Loucy (cell line): Measurements from ENCODE around the gene VMAC.
A peak's percentile ranks its signal among the peaks of the same experiment; 100 is the strongest.

Source experiments
- H2AFZ ChIP-seq: fragments of 200-600 bp; sonication (generic); 2 replicates; pipeline ENCODE4 v1.6.0; 2016; ENCODE audit warnings: antibody characterized with exemption, mild to moderate bottlenecking, low read length, moderate library complexity
- H3F3A ChIP-seq: fragments of 200-600 bp; 2 replicates; pipeline ENCODE4 v1.6.0; 2016; ENCODE audit warnings: antibody characterized with exemption, low read depth, mild to moderate bottlenecking
- H3K27me3 ChIP-seq: fragments of 200-600 bp; sonication (generic); 2 replicates; pipeline ENCODE4 v1.6.1; 2014; ENCODE audit warnings: low read length, mild to moderate bottlenecking; ENCODE audit not compliant: insufficient read depth, poor library complexity, severe bottlenecking
- H3K36me3 ChIP-seq: fragments of 200-600 bp; sonication (generic); 2 replicates; pipeline ENCODE4 v1.6.1; 2016; ENCODE audit warnings: low read length; ENCODE audit not compliant: insufficient read depth
- H3K4me1 ChIP-seq: fragments of 200-600 bp; sonication (generic); 2 replicates; pipeline ENCODE4 v1.5.1; 2014; ENCODE audit warnings: low read length, mild to moderate bottlenecking; ENCODE audit not compliant: insufficient read depth, poor library complexity, severe bottlenecking
- H3K4me2 ChIP-seq: fragments of 200-600 bp; sonication (generic); 2 replicates; pipeline ENCODE4 v1.6.0; 2014; ENCODE audit warnings: antibody characterized with exemption, low read length, low read depth, mild to moderate bottlenecking; ENCODE audit not compliant: poor library complexity, severe bottlenecking
- H3K4me3 ChIP-seq: fragments of 200-600 bp; sonication (generic); 2 replicates; pipeline ENCODE4 v1.5.1; 2014; ENCODE audit warnings: low read length, mild to moderate bottlenecking, mixed read lengths; ENCODE audit not compliant: poor library complexity, severe bottlenecking
- H3K79me2 ChIP-seq: fragments of 200-600 bp; sonication (generic); 2 replicates; pipeline ENCODE4 v1.6.1; 2014; ENCODE audit warnings: low read length; ENCODE audit not compliant: insufficient read depth
- H3K9ac ChIP-seq: fragments of 200-600 bp; sonication (generic); 2 replicates; pipeline ENCODE4 v1.6.0; 2014; ENCODE audit warnings: mild to moderate bottlenecking, low read depth, low read length, moderate library complexity; ENCODE audit not compliant: poor library complexity, severe bottlenecking
- H3K9me2 ChIP-seq: fragments of 200-600 bp; sonication (generic); replicated peaks from 2 replicates; pipeline ENCODE4 v1.6.1; 2016; ENCODE audit warnings: low read depth, low read length, mixed read lengths
- H3K9me3 ChIP-seq: fragments of 200-600 bp; sonication (generic); 2 replicates; pipeline ENCODE4 v1.6.1; 2014; ENCODE audit warnings: mild to moderate bottlenecking, antibody characterized with exemption, low read length, low read depth; ENCODE audit not compliant: insufficient read depth
- H4K20me1 ChIP-seq: fragments of 200-600 bp; sonication (generic); 2 replicates; pipeline ENCODE4 v1.6.0; 2014; ENCODE audit warnings: antibody characterized with exemption, low read length, mild to moderate bottlenecking; ENCODE audit not compliant: insufficient read depth, poor library complexity, severe bottlenecking
- EZH2phosphoT487 ChIP-seq: fragments of 200-600 bp; IDR thresholded peaks from 2 replicates; pipeline ENCODE4 v1.6.1; 2018; ENCODE audit warnings: antibody characterized with exemption, mild to moderate bottlenecking, moderate library complexity, borderline replicate concordance
- TF ChIP-seq, protein P1 (sequence below): fragments of 200-600 bp; sonication (generic); conservative IDR thresholded peaks from 2 replicates; pipeline ENCODE4 v1.5.1; 2014; ENCODE audit warnings: mild to moderate bottlenecking, antibody characterized with exemption, low read length

VMAC gene

GRCh38 chr19:5890099-5890498 is 14.6 kb upstream of the VMAC start:
- Histone ChIP-seq H3K4me1 (no peaks in the 10 kb centered on the region), H3K9ac (no peak overlapping the region), H3K9me3 (no peaks in the 10 kb centered on the region), H3K36me3 (peaks cover under 1% of the 10 kb centered on the region; the same call in 1 of the 2 replicates), H2AFZ (no peak overlapping the region), H3F3A (no peaks in the 10 kb centered on the region), H3K4me3 (no peak overlapping the region), H3K4me2 (no peak overlapping the region), H4K20me1 (no peaks in the 10 kb centered on the region), H3K27me3 (no peaks in the 10 kb centered on the region), H3K9me2 (no peaks in the 10 kb centered on the region), H3K79me2 (no peaks in the 10 kb centered on the region)
- TF ChIP-seq, protein P1, sequence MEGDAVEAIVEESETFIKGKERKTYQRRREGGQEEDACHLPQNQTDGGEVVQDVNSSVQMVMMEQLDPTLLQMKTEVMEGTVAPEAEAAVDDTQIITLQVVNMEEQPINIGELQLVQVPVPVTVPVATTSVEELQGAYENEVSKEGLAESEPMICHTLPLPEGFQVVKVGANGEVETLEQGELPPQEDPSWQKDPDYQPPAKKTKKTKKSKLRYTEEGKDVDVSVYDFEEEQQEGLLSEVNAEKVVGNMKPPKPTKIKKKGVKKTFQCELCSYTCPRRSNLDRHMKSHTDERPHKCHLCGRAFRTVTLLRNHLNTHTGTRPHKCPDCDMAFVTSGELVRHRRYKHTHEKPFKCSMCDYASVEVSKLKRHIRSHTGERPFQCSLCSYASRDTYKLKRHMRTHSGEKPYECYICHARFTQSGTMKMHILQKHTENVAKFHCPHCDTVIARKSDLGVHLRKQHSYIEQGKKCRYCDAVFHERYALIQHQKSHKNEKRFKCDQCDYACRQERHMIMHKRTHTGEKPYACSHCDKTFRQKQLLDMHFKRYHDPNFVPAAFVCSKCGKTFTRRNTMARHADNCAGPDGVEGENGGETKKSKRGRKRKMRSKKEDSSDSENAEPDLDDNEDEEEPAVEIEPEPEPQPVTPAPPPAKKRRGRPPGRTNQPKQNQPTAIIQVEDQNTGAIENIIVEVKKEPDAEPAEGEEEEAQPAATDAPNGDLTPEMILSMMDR, result no peak
- no peak for TF ChIP-seq EZH2phosphoT487

DNA sequence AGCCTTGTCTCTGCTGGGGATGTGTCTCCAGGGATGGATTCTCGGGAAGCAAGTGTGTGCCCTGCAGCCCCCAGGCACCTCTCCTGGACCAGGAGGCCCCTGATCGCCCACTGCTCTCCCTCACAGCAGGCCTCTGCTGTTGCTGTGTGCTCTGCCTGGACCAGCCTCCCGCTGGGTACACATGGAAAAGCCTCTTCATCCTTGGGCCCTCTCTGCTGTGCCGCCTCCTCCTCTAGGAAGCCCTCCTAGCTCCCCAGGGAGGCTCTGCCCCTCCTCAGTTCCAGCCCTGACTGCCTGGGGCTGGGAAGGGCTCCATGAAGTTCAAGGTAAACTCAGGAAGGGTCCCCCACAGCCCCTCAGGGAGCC is 13.1 kb upstream of the VMAC start:
- Histone ChIP-seq H3K9me2 (no peaks in the 10 kb centered on the region), H4K20me1 (no peaks in the 10 kb centered on the region), H3F3A (no peaks in the 10 kb centered on the region), H3K4me1 (no peaks in the 10 kb centered on the region), H3K4me2 (no peak overlapping the region), H3K27me3 (no peaks in the 10 kb centered on the region), H3K4me3 (no peak overlapping the region), H3K9ac (no peak overlapping the region), H2AFZ (no peak overlapping the region), H3K36me3 (peaks cover 13% of the 10 kb centered on the region; the same call in 1 of the 2 replicates), H3K79me2 (no peaks in the 10 kb centered on the region), H3K9me3 (no peaks in the 10 kb centered on the region)
- no peak for TF ChIP-seq EZH2phosphoT487
- TF ChIP-seq, protein P1, result no peak

DNA sequence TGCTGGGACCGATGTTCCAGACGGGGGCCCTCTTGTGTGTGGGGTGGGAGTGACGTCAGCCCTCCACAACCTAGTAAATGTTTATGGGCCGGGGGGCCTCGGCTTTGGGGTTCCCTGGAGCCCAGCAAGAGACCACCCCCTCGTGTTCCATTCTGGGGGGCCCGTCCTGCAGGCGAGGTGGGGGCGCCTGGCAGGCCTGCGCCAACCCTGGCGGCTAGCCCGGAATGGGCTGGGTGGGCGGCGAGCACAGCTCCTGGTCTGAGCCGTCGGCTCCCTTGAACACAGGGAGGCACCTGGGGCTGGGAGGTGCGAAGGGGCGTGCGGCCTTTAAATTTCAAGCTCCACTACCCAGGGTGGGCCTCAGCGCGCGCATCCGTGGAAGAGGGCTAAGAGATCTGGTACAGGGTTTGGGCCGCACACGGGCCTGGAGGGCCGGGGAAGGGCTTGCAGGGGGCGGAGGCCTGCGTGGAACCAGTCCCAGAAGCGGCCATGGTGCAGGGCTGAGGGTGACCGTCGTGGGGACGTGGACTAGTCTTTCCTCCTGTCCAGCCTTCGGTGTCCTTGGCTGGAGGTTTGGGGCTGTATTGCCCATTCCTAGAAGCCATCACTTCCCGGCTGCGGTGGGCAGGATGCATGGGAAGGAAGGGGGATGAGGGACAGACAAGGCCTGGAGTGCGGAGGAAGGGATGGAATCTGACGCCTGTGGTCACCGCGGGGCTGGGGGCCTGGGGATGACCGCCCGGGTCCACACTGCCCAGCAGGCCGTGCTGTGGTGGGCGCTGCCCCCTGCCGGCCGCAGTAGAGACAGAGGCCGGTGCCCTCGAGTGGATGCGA is 12.5 kb upstream of the VMAC start:
- Histone ChIP-seq H3K4me3 (no peak overlapping the region), H3K9me2 (no peaks in the 10 kb centered on the region), H3F3A (no peaks in the 10 kb centered on the region), H3K4me1 (no peaks in the 10 kb centered on the region), H3K79me2 (peaks cover 5% of the 10 kb centered on the region; the same call in 1 of the 2 replicates), H2AFZ (no peak overlapping the region), H3K36me3 (peaks cover 18% of the 10 kb centered on the region; the same call in 1 of the 2 replicates), H4K20me1 (no peaks in the 10 kb centered on the region), H3K27me3 (no peaks in the 10 kb centered on the region), H3K9ac (no peak overlapping the region), H3K4me2 (no peak overlapping the region), H3K9me3 (no peaks in the 10 kb centered on the region)
- TF ChIP-seq, protein P1, result 0 out of 2 replicates have a peak, but pooled peaks have one; percentile 18
- TF ChIP-seq EZH2phosphoT487, result no peak
